Measurements from ENCODE around the gene MYRF.

MYRF gene

DNA sequence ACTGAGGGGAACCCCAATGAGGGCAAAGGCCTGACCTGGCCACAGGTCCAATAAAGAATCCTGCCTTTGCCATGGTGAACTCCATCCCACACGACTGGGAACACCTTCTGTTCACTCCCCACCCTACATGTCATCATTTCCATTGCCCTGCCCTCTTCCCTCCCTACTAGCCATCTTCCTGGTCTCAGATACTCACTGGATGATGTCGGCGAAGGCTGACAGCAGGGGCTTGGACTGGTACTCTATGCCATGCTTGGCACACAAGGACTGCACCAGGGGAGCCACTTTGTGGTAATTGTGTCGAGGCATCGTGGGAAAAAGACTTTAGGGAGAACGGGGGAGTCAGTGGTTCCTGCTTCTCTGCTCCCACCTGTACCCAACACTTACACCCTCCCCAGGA is 50.2 kb downstream of the MYRF start:
- DNase-seq (no peak), ATAC-seq (ENCODE audit: insufficient read depth, low read depth) (no peak)
- H3K4me2 ChIP-seq (ENCODE audit: insufficient read depth, low read length): no peak overlapping the region
- no peak for TF ChIP-seq EZH2 (IDR thresholded peaks at IDR 0.05; ENCODE audit: borderline replicate concordance, low read depth, low read length, severe bottlenecking)
- TF ChIP-seq, protein P1, sequence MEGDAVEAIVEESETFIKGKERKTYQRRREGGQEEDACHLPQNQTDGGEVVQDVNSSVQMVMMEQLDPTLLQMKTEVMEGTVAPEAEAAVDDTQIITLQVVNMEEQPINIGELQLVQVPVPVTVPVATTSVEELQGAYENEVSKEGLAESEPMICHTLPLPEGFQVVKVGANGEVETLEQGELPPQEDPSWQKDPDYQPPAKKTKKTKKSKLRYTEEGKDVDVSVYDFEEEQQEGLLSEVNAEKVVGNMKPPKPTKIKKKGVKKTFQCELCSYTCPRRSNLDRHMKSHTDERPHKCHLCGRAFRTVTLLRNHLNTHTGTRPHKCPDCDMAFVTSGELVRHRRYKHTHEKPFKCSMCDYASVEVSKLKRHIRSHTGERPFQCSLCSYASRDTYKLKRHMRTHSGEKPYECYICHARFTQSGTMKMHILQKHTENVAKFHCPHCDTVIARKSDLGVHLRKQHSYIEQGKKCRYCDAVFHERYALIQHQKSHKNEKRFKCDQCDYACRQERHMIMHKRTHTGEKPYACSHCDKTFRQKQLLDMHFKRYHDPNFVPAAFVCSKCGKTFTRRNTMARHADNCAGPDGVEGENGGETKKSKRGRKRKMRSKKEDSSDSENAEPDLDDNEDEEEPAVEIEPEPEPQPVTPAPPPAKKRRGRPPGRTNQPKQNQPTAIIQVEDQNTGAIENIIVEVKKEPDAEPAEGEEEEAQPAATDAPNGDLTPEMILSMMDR (IDR thresholded peaks at IDR 0.05; ENCODE audit: borderline replicate concordance, extremely low read depth, low read length, poor library complexity, severe bottlenecking): no peak
- peaks cover 31% of the 10 kb centered on the region for H4K20me1 ChIP-seq (ENCODE audit: insufficient read depth, low read length)
- no peak overlapping the region for H3K4me3 ChIP-seq (ENCODE audit: low read depth in 1 of 2, low read length in 2 of 2)
- H3K9ac ChIP-seq (ENCODE audit: low read depth, low read length): no peak overlapping the region
- no peaks in the 10 kb centered on the region for H3K27me3 ChIP-seq (ENCODE audit: insufficient read depth, low read length, poor library complexity)
- H3K9me3 ChIP-seq (ENCODE audit: insufficient read depth, low read length, severe bottlenecking): no peaks in the 10 kb centered on the region
- H3K4me1 ChIP-seq (ENCODE audit: insufficient read depth, low read length): peaks cover 4% of the 10 kb centered on the region
- peaks cover 93% of the 10 kb centered on the region for H3K36me3 ChIP-seq (ENCODE audit: insufficient read depth, low read length)
- H3K27ac ChIP-seq (ENCODE audit: low read length): no peak overlapping the region
- H2AFZ ChIP-seq (ENCODE audit: low read depth, low read length): no peak overlapping the region
- peaks cover 89% of the 10 kb centered on the region for H3K79me2 ChIP-seq (ENCODE audit: insufficient read depth, low read length)

DNA sequence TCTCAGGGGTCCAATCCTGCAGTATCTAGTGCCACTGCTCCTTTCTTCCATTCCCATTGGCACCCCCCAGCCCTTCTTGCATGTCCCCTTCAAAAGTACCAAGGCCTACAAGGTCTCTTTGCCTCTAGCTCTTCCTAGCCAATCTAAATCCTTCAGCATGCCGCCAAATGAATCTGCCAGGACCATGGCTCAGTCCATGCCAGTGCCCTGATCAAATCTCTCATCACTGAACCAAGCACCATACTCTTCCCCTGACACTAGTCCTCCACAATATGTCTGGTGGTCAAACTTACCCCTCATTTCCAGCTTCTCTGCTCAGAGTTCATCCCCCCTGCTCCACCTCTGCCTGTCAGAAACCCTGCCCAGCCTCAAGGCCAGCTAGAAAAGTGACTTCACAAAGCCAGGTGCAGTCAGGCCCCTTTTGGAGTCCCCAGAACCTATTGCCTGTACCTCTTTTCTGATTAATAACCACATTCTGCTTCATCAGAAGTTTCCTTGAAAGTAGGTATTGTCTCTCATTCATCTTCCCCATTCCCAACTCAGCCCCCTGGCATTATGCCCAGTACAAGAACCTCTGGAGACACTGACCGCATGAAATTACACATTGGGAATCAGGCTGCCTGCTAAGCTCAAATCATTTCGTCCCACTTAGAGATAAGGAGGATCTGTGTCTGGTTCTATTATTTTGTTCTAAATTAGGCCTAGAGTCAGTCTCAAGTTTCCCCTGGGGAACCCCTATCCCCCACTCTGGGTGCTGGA is 51.6 kb downstream of the MYRF start:
- no peak overlapping the region for H3K9ac ChIP-seq (ENCODE audit: low read depth, low read length)
- H3K27me3 ChIP-seq (ENCODE audit: insufficient read depth, low read length, poor library complexity): no peaks in the 10 kb centered on the region
- ATAC-seq (ENCODE audit: insufficient read depth, low read depth) (no peak), DNase-seq (no peak)
- H3K27ac ChIP-seq (ENCODE audit: low read length): no peak overlapping the region
- H3K79me2 ChIP-seq (ENCODE audit: insufficient read depth, low read length): peaks cover 87% of the 10 kb centered on the region
- H3K4me1 ChIP-seq (ENCODE audit: insufficient read depth, low read length): no peaks in the 10 kb centered on the region
- H3K4me3 ChIP-seq (ENCODE audit: low read depth in 1 of 2, low read length in 2 of 2): no peak overlapping the region
- H3K36me3 ChIP-seq (ENCODE audit: insufficient read depth, low read length): peaks cover 95% of the 10 kb centered on the region
- H4K20me1 ChIP-seq (ENCODE audit: insufficient read depth, low read length): peaks cover 35% of the 10 kb centered on the region
- H3K4me2 ChIP-seq (ENCODE audit: insufficient read depth, low read length): no peak overlapping the region
- H2AFZ ChIP-seq (ENCODE audit: low read depth, low read length): no peak overlapping the region
- H3K9me3 ChIP-seq (ENCODE audit: insufficient read depth, low read length, severe bottlenecking): no peaks in the 10 kb centered on the region
- TF ChIP-seq EZH2 (IDR thresholded peaks at IDR 0.05; ENCODE audit: borderline replicate concordance, low read depth, low read length, severe bottlenecking): no peak
- TF ChIP-seq, protein P1 (IDR thresholded peaks at IDR 0.05; ENCODE audit: borderline replicate concordance, extremely low read depth, low read length, poor library complexity, severe bottlenecking): no peak

DNA sequence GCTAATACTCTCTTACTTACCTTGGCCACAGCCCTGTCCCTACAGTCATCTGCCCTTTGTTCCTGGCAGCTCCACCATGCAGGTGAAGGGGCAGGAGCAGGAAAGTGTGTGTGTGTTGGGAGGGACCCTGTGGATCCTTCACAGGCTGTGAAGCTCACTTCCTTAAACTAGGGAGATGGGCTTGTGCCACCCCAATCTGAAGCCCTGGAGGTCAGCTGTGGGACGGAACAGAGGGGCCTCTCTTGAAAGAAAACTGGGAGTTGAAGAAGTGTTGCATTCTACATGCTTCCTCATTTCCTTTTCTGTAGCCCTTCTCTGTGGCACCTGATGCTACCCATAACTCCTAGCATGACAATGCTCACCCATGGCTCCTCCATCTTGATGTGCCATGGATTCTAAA is 52.7 kb downstream of the MYRF start:
- Histone ChIP-seq H3K4me2 (ENCODE audit: insufficient read depth, low read length) (no peak overlapping the region), H3K4me3 (ENCODE audit: low read depth in 1 of 2, low read length in 2 of 2) (no peak overlapping the region), H2AFZ (ENCODE audit: low read depth, low read length) (no peak overlapping the region), H3K27ac (ENCODE audit: low read length) (no peak overlapping the region), H3K9me3 (ENCODE audit: insufficient read depth, low read length, severe bottlenecking) (no peaks in the 10 kb centered on the region), H4K20me1 (ENCODE audit: insufficient read depth, low read length) (peaks cover 35% of the 10 kb centered on the region), H3K9ac (ENCODE audit: low read depth, low read length) (no peak overlapping the region), H3K79me2 (ENCODE audit: insufficient read depth, low read length) (peaks cover 87% of the 10 kb centered on the region), H3K4me1 (ENCODE audit: insufficient read depth, low read length) (no peaks in the 10 kb centered on the region), H3K36me3 (ENCODE audit: insufficient read depth, low read length) (peaks cover 94% of the 10 kb centered on the region), H3K27me3 (ENCODE audit: insufficient read depth, low read length, poor library complexity) (no peaks in the 10 kb centered on the region)
- TF ChIP-seq, protein P1 (IDR thresholded peaks at IDR 0.05; ENCODE audit: borderline replicate concordance, extremely low read depth, low read length, poor library complexity, severe bottlenecking): no peak
- TF ChIP-seq EZH2 (IDR thresholded peaks at IDR 0.05; ENCODE audit: borderline replicate concordance, low read depth, low read length, severe bottlenecking): no peak
- DNase-seq: no peak
- no peak for ATAC-seq (ENCODE audit: insufficient read depth, low read depth)

All from DND-41 (cell line).